HEK293T (cell line): ENCODE data around the gene NME5.

Experiments used
- CTCF ChIA-PET: fragments of 350-600 bp; formaldehyde crosslinking; extraction: SDS; loops from one replicate; lab custom pipeline; 2021; ENCODE audit warnings: antibody characterized with exemption, inconsistent platforms; lab: Yijun Ruan, JAX
- POLR2A ChIA-PET: fragments of 350-600 bp; formaldehyde crosslinking; extraction: SDS; loops from one replicate; lab custom pipeline; 2020; ENCODE audit warnings: antibody characterized with exemption, inconsistent platforms; lab: Yijun Ruan, JAX
- DNase-seq: peaks from one replicate; pipeline ENCODE4 v3.0.0; 2012; ENCODE audit warnings: mixed read lengths; ENCODE audit errors: extremely low spot score
- ARNT ChIP-seq: fragments of 450-650 bp; IDR thresholded peaks from 2 replicates; pipeline ENCODE4 v1.6.1; 2017; ENCODE audit warnings: mild to moderate bottlenecking
- BHLHE40 ChIP-seq: fragments of 450-650 bp; IDR thresholded peaks from 2 replicates; pipeline ENCODE4 v1.6.1; 2016; ENCODE audit warnings: mild to moderate bottlenecking, moderate library complexity, borderline replicate concordance
- CTBP1 ChIP-seq: fragments of 450-650 bp; IDR thresholded peaks from 2 replicates; pipeline ENCODE4 v1.6.1; 2016; ENCODE audit warnings: borderline replicate concordance
- ELF4 ChIP-seq: fragments of 450-650 bp; IDR thresholded peaks from 2 replicates; pipeline ENCODE4 v1.6.1; 2017; ENCODE audit warnings: antibody characterized with exemption
- FOXA1 ChIP-seq: fragments of 450-650 bp; IDR thresholded peaks from 2 replicates; pipeline ENCODE4 v1.6.1; 2016; ENCODE audit warnings: mild to moderate bottlenecking
- FOXK2 ChIP-seq: fragments of 450-650 bp; IDR thresholded peaks from 2 replicates; pipeline ENCODE4 v1.6.1; 2016; ENCODE audit warnings: mild to moderate bottlenecking
- FOXM1 ChIP-seq: fragments of 450-650 bp; IDR thresholded peaks from 2 replicates; pipeline ENCODE4 v1.6.1; 2017; ENCODE audit warnings: mild to moderate bottlenecking, borderline replicate concordance
- HDGF ChIP-seq: fragments of 450-650 bp; IDR thresholded peaks from 2 replicates; pipeline ENCODE4 v1.6.1; 2017; ENCODE audit warnings: antibody characterized with exemption, borderline replicate concordance
- L3MBTL2 ChIP-seq: fragments of 450-650 bp; conservative IDR thresholded peaks from 2 replicates; pipeline ENCODE4 v1.6.1; 2016; ENCODE audit warnings: mild to moderate bottlenecking
- LEF1 ChIP-seq: fragments of 450-650 bp; IDR thresholded peaks from 2 replicates; pipeline ENCODE4 v1.6.1; 2017; ENCODE audit warnings: mild to moderate bottlenecking, borderline replicate concordance
- NFRKB ChIP-seq: fragments of 450-650 bp; IDR thresholded peaks from 2 replicates; pipeline ENCODE4 v1.6.1; 2016; ENCODE audit warnings: mild to moderate bottlenecking, moderate library complexity
- PKNOX1 ChIP-seq: fragments of 450-650 bp; IDR thresholded peaks from 2 replicates; pipeline ENCODE4 v1.6.1; 2016
- SP1 ChIP-seq: fragments of 450-650 bp; IDR thresholded peaks from 2 replicates; pipeline ENCODE4 v1.6.1; 2017
- SUZ12 ChIP-seq: fragments of 450-650 bp; IDR thresholded peaks from 2 replicates; pipeline ENCODE4 v1.6.1; 2016; ENCODE audit warnings: mild to moderate bottlenecking
- TARDBP ChIP-seq: fragments of 450-650 bp; IDR thresholded peaks from 2 replicates; pipeline ENCODE4 v1.6.1; 2016
- ZNF384 ChIP-seq: fragments of 450-650 bp; IDR thresholded peaks from 2 replicates; pipeline ENCODE4 v1.6.1; 2016

NME5 gene

GRCh38 chr5:138102454-138103318 is 36.5 kb downstream of the NME5 start:
- no peak for DNase-seq
- TF ChIP-seq SP1 (no peak), L3MBTL2 (no peak), LEF1 (no peak), NFRKB (no peak), FOXA1 (no peak), CTBP1 (no peak), FOXK2 (no peak)
- ChIA-PET CTCF (interaction anchor here (0.5 to 1.6 kb wide), 4 partner anchors 13 to 38 kb away, joined by 3 to 5 read pairs (median 4); no protein-coding TSS in a partner anchor), POLR2A (no interaction called here)

- CTCF ChIA-PET = no interaction called here
- DNase-seq = no peak
Observed at GRCh38 chr5:138096997-138097828, 42.0 kb downstream of the NME5 start.

GRCh38 chr5:138096363-138096762 is 42.9 kb downstream of the NME5 start:
- ChIA-PET POLR2A (no interaction called here), CTCF (no interaction called here)
- no peak for TF ChIP-seq ELF4
- TF ChIP-seq TARDBP = no peak
- no peak for TF ChIP-seq NFRKB
- TF ChIP-seq ARNT = no peak
- TF ChIP-seq ZNF384 = no peak
- TF ChIP-seq BHLHE40 = no peak
- no peak for TF ChIP-seq HDGF
- TF ChIP-seq CTBP1 = no peak
- TF ChIP-seq SUZ12 = no peak
- no peak for DNase-seq

More at GRCh38 chr5:138096997-138097828, 42.0 kb downstream of the NME5 start:
- POLR2A ChIA-PET = no interaction called here
- no peak for TF ChIP-seq TARDBP
- no peak for TF ChIP-seq ELF4
- no peak for TF ChIP-seq PKNOX1
- no peak for TF ChIP-seq LEF1
- no peak for TF ChIP-seq FOXK2
- TF ChIP-seq L3MBTL2 = no peak

- CTCF ChIA-PET = no interaction called here
- POLR2A ChIA-PET = no interaction called here
- no peak for DNase-seq
- TF ChIP-seq FOXA1 = no peak
- TF ChIP-seq L3MBTL2 = no peak
- TF ChIP-seq FOXK2 = no peak
- no peak for TF ChIP-seq ZNF384
- no peak for TF ChIP-seq BHLHE40
- no peak for TF ChIP-seq ELF4
- TF ChIP-seq ARNT = no peak
- no peak for TF ChIP-seq LEF1
- TF ChIP-seq PKNOX1 = no peak
- no peak for TF ChIP-seq NFRKB
- TF ChIP-seq HDGF = no peak
- no peak for TF ChIP-seq CTBP1
- no peak for TF ChIP-seq TARDBP
- TF ChIP-seq SUZ12 = no peak
- TF ChIP-seq FOXM1 = no peak
- TF ChIP-seq SP1 = no peak
Observed at GRCh38 chr5:138095100-138095907, 43.9 kb downstream of the NME5 start.

GRCh38 chr5:138093036-138093435 is 46.2 kb downstream of the NME5 start:
- DNase-seq = no peak
- ChIA-PET POLR2A (no interaction called here), CTCF (no interaction called here)
- TF ChIP-seq PKNOX1 (no peak), ARNT (no peak), NFRKB (no peak), SUZ12 (no peak), SP1 (no peak), HDGF (no peak), FOXM1 (no peak), ZNF384 (no peak), L3MBTL2 (no peak)

- TF ChIP-seq L3MBTL2 = no peak
- TF ChIP-seq TARDBP = no peak
- no peak for TF ChIP-seq HDGF
- TF ChIP-seq NFRKB = no peak
- TF ChIP-seq FOXA1 = no peak
- TF ChIP-seq CTBP1 = no peak
- TF ChIP-seq LEF1 = no peak
- no peak for TF ChIP-seq ARNT
- TF ChIP-seq FOXK2 = no peak
- no peak for TF ChIP-seq ELF4
- no peak for TF ChIP-seq SUZ12
- CTCF ChIA-PET = interaction anchor here (0.5 kb wide), 1 partner anchor 58 kb away, joined by 3 read pairs; no protein-coding TSS in a partner anchor
- no peak for DNase-seq
- POLR2A ChIA-PET = no interaction called here
Observed at GRCh38 chr5:138092301-138092700, 46.9 kb downstream of the NME5 start.
